ENCODE measurements around the gene LRRC4C. TPM values are rescaled to one million over a fixed set of nuclear protein-coding genes. Genes with fewer than 3 reads are reported as not detected.

Gene LRRC4C
- total RNA-seq, 1 donor from 2014 or later, result 1.5 TPM

- Histone ChIP-seq H3K27me3 (ENCODE audit: control insufficient read depth, insufficient read depth, low read length) (no peaks in the 10 kb centered on the region), H3K36me3 (ENCODE audit: control insufficient read depth, insufficient read depth, low read length) (no peaks in the 10 kb centered on the region), H3K4me3 (ENCODE audit: low read depth, low read length) (no peak overlapping the region)
- DNase-seq (ENCODE audit: low read depth), result no peak
- no peak for TF ChIP-seq CTCF (IDR thresholded peaks at IDR 0.05; ENCODE audit: insufficient read depth, low read length, poor library complexity, severe bottlenecking)
These were observed 471.5 kb downstream of the LRRC4C start for GRCh38 chr11:40987776-40988435.

GRCh38 chr11:40986320-40986719 lies 473.1 kb downstream of the LRRC4C start:
- no peaks in the 10 kb centered on the region for H3K27me3 ChIP-seq (ENCODE audit: control insufficient read depth, insufficient read depth, low read length)
- no peak for DNase-seq (ENCODE audit: low read depth)
- H3K4me3 ChIP-seq (ENCODE audit: low read depth, low read length), result no peak overlapping the region
- no peak for TF ChIP-seq CTCF (IDR thresholded peaks at IDR 0.05; ENCODE audit: insufficient read depth, low read length, poor library complexity, severe bottlenecking)
- no peaks in the 10 kb centered on the region for H3K36me3 ChIP-seq (ENCODE audit: control insufficient read depth, insufficient read depth, low read length)

GRCh38 chr11:40975076-40975475 lies 484.4 kb downstream of the LRRC4C start:
- TF ChIP-seq CTCF (IDR thresholded peaks at IDR 0.05; ENCODE audit: insufficient read depth, low read length, poor library complexity, severe bottlenecking), result no peak
- no peak for DNase-seq (ENCODE audit: low read depth)
- Histone ChIP-seq H3K4me3 (ENCODE audit: low read depth, low read length) (no peak overlapping the region), H3K27me3 (ENCODE audit: control insufficient read depth, insufficient read depth, low read length) (no peaks in the 10 kb centered on the region), H3K36me3 (ENCODE audit: control insufficient read depth, insufficient read depth, low read length) (no peaks in the 10 kb centered on the region)

- DNase-seq (ENCODE audit: low read depth), result no peak
- no peaks in the 10 kb centered on the region for H3K27me3 ChIP-seq (ENCODE audit: control insufficient read depth, insufficient read depth, low read length)
These were observed 485.2 kb downstream of the LRRC4C start for GRCh38 chr11:40974186-40974795.

GRCh38 chr11:40958707-40959106 lies 500.7 kb downstream of the LRRC4C start:
- TF ChIP-seq CTCF (IDR thresholded peaks at IDR 0.05; ENCODE audit: insufficient read depth, low read length, poor library complexity, severe bottlenecking), result no peak
- no peaks in the 10 kb centered on the region for H3K27me3 ChIP-seq (ENCODE audit: control insufficient read depth, insufficient read depth, low read length)
- no peak for DNase-seq (ENCODE audit: low read depth)
- no peak overlapping the region for H3K4me3 ChIP-seq (ENCODE audit: low read depth, low read length)
- no peaks in the 10 kb centered on the region for H3K36me3 ChIP-seq (ENCODE audit: control insufficient read depth, insufficient read depth, low read length)

More at GRCh38 chr11:40974186-40974795, 485.2 kb downstream of the LRRC4C start:
- no peaks in the 10 kb centered on the region for H3K36me3 ChIP-seq (ENCODE audit: control insufficient read depth, insufficient read depth, low read length)
- no peak for TF ChIP-seq CTCF (IDR thresholded peaks at IDR 0.05; ENCODE audit: insufficient read depth, low read length, poor library complexity, severe bottlenecking)
- no peak overlapping the region for H3K4me3 ChIP-seq (ENCODE audit: low read depth, low read length)

- Histone ChIP-seq H3K4me3 (ENCODE audit: low read depth, low read length) (no peak overlapping the region), H3K36me3 (ENCODE audit: control insufficient read depth, insufficient read depth, low read length) (no peaks in the 10 kb centered on the region), H3K27me3 (ENCODE audit: control insufficient read depth, insufficient read depth, low read length) (no peaks in the 10 kb centered on the region)
- no peak for DNase-seq (ENCODE audit: low read depth)
- TF ChIP-seq CTCF (IDR thresholded peaks at IDR 0.05; ENCODE audit: insufficient read depth, low read length, poor library complexity, severe bottlenecking), result no peak
These were observed 507.0 kb downstream of the LRRC4C start for GRCh38 chr11:40952479-40952878.

Data from kidney epithelial cell (primary cell).